ENCODE measurements around the gene CALM3.

- TF ChIP-seq, protein P1, sequence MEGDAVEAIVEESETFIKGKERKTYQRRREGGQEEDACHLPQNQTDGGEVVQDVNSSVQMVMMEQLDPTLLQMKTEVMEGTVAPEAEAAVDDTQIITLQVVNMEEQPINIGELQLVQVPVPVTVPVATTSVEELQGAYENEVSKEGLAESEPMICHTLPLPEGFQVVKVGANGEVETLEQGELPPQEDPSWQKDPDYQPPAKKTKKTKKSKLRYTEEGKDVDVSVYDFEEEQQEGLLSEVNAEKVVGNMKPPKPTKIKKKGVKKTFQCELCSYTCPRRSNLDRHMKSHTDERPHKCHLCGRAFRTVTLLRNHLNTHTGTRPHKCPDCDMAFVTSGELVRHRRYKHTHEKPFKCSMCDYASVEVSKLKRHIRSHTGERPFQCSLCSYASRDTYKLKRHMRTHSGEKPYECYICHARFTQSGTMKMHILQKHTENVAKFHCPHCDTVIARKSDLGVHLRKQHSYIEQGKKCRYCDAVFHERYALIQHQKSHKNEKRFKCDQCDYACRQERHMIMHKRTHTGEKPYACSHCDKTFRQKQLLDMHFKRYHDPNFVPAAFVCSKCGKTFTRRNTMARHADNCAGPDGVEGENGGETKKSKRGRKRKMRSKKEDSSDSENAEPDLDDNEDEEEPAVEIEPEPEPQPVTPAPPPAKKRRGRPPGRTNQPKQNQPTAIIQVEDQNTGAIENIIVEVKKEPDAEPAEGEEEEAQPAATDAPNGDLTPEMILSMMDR (conservative IDR thresholded peaks at IDR 0.05; ENCODE audit: low read length), result no peak
- no peak for TF ChIP-seq EZH2phosphoT487 (IDR thresholded peaks at IDR 0.05; ENCODE audit: borderline replicate concordance)
These were observed 24.0 kb downstream of the CALM3 start, which contains the start of gene PTGIR for GRCh38 chr19:46624958-46625661.

Data from Loucy (cell line).